Measurements from ENCODE around the gene DHX16.

DHX16 gene

GRCh38 chr6:30615958-30616810 lies 56.6 kb downstream of the DHX16 start:
- TF ChIP-seq CTCF (conservative IDR thresholded peaks at IDR 0.05) = no peak
- peak overlapping the region; percentile 97 for H3K27ac ChIP-seq

GRCh38 chr6:30615219-30615957 lies 57.4 kb downstream of the DHX16 start:
- H3K27ac ChIP-seq = peak overlapping the region; percentile 97
- TF ChIP-seq CTCF (conservative IDR thresholded peaks at IDR 0.05) = no peak

- H3K27ac ChIP-seq = peak overlapping the region; percentile 97
- no peak for TF ChIP-seq CTCF (conservative IDR thresholded peaks at IDR 0.05)
Measured at GRCh38 chr6:30614843-30615218, 58.0 kb downstream of the DHX16 start.

- TF ChIP-seq CTCF (conservative IDR thresholded peaks at IDR 0.05) = no peak
- H3K27ac ChIP-seq = peak overlapping the region; percentile 97
Measured at GRCh38 chr6:30614044-30614842, 58.6 kb downstream of the DHX16 start.

- peak overlapping the region; percentile 97 for H3K27ac ChIP-seq
- no peak for TF ChIP-seq CTCF (conservative IDR thresholded peaks at IDR 0.05)
Measured at GRCh38 chr6:30613251-30614043, 59.4 kb downstream of the DHX16 start.

GRCh38 chr6:30612687-30613248 lies 60.0 kb downstream of the DHX16 start:
- no peak for TF ChIP-seq CTCF (conservative IDR thresholded peaks at IDR 0.05)
- peak overlapping the region; percentile 97; the same call in 1 of the 2 replicates for H3K27ac ChIP-seq

Data from VCaP (cell line).